DMS79 (cell line): ENCODE measurements around the gene HOXA2.
A peak's percentile ranks its signal among the peaks of the same experiment; 100 is the strongest.

Source experiments
- DNase-seq: peaks from one replicate; lab custom pipeline; 2025; lab: John Stamatoyannopoulos, UW

HOXA2 gene

DNA sequence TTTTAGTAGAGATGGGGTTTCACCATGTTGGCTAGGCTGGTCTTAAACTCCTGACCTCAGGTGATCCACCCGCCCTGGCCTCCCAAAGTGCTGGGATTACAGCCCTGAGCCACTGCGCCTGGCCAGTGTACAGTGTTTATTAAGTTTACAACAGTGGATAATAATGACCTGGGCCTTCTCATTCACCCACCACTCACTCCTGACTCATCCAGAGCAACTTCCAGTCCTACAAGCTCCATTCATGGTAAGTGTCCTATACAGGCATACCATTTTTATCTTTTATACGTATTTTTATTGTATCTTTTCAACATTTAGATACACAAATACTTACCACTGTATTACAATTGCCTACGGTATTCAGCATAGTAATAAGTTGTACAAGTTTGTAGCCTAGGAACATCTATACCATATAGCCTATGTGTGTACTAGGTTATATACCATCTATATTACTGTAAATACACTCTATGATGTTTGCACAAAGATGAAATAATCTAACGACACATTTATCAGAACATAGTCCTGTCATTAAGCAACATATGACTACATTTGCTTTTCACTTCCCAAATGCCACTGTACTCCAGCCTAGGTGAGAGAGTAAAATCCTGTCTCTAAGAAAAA, 23.8 kb downstream of the HOXA2 start:
- DNase-seq, result no peak

GRCh38 chr7:27073076-27073475, 29.4 kb downstream of the HOXA2 start:
- DNase-seq, result peak; percentile 31

GRCh38 chr7:27071622-27072390, 30.7 kb downstream of the HOXA2 start:
- no peak for DNase-seq

DNA sequence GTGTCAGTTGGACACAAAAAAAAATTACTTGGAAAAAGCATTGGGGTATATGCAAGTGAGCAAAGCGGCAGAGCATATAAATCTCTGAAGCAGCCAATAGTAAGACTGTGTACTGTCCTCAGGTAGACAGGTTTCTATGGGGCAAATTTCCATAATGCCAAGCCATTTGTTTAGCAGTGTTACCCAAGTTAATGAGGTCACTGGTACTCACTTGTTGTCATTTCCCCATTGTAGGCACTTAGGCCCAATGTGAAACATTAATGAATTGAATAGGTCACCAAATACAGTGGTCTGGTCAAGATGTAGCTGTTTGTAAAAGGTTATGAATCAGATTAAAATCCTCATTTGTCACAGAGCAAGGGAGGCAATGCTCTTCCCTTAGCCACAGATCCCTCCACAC, 34.2 kb downstream of the HOXA2 start:
- no peak for DNase-seq

- no peak for DNase-seq
Measured at GRCh38 chr7:27066148-27066547, 36.3 kb downstream of the HOXA2 start.

DNA sequence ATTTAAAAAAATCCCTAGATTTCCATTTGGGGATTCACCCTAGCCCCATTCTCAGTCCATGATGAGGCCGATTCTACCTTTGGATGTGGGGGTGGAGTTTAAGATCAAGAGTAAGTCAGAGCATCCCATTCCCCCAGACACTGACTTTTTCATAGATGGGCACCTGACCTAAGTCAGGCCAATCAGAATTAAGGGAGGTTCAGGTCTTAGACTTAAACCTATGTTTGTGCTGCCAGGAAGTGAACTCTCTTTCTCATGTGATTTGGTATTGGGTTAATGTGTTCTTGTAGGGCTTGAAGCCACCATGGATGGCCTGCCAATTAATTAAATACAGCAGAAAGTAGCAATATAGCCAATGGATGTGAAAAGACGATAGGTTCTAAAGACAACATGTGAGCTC, 36.8 kb downstream of the HOXA2 start:
- no peak for DNase-seq

- no peak for DNase-seq
Measured at GRCh38 chr7:27064661-27065060, 37.8 kb downstream of the HOXA2 start.

DNA sequence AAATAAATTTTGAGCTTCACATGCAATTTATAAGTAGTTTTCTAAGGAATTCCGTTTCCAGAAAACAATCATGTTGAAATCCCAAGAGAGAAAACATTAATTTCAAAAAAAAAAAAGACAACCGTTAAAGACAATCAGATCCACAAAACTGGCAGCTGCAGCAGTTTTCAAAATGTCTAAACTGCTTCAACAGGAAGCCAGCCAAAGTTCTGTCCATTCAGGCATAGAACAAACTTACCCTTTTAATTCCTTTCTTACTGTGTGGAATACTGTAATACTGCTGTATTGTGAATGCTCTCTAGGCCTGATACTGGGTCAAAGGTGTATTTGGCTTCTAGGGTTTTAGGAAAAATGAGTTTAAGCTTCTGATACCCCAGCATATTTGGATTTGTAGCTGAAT, 38.3 kb downstream of the HOXA2 start:
- DNase-seq, result peak; percentile 6

DNA sequence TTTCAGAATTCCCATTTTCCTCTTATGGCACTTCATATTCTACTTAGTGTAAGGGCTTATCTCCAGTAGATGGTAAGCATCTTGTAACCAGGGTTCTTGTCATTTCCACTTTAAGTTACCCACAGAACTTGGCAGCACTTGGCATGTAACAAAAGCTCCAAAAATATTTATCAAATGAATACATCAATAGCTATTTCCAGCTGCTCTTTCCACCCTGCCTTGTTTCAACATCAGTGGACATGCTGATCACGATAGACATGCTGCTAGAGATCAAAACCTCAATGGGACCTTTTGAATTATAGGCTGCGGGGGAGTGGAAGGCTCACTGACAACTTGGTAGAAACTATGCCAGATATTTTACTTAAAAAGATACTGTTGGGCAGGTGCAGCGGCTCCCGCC, 39.5 kb downstream of the HOXA2 start:
- DNase-seq, result no peak

GRCh38 chr7:27053153-27053552, 49.3 kb downstream of the HOXA2 start:
- DNase-seq, result no peak

- DNase-seq, result no peak
Measured at GRCh38 chr7:27051451-27051850, 51.0 kb downstream of the HOXA2 start.
